NAMALWA (cell line): ENCODE data around the gene ACCSL.

Experiments used
- DNase-seq: peaks from one replicate; pipeline ENCODE4 v3.0.0-alpha.2; 2015; ENCODE audit warnings: low spot score

Gene ACCSL

GRCh38 chr11:44018127-44018521, 29.7 kb upstream of the ACCSL start:
- DNase-seq, result no peak

- no peak for DNase-seq
These were observed 29.0 kb upstream of the ACCSL start for GRCh38 chr11:44018829-44019228.

GRCh38 chr11:44024977-44025376, 22.8 kb upstream of the ACCSL start:
- no peak for DNase-seq

- DNase-seq, result no peak
These were observed 22.1 kb upstream of the ACCSL start for GRCh38 chr11:44025727-44026126.

- no peak for DNase-seq
These were observed 19.4 kb upstream of the ACCSL start for GRCh38 chr11:44028401-44028800.

- DNase-seq, result no peak
These were observed 18.8 kb upstream of the ACCSL start for GRCh38 chr11:44028816-44029506.

- DNase-seq, result no peak
These were observed 18.3 kb upstream of the ACCSL start for GRCh38 chr11:44029507-44029845.

- no peak for DNase-seq
These were observed 17.5 kb upstream of the ACCSL start for GRCh38 chr11:44029977-44030911.

- DNase-seq, result no peak
These were observed 16.8 kb upstream of the ACCSL start for GRCh38 chr11:44030996-44031395.

- no peak for DNase-seq
These were observed 16.2 kb upstream of the ACCSL start for GRCh38 chr11:44031549-44031948.

GRCh38 chr11:44032299-44033085, 15.3 kb upstream of the ACCSL start:
- DNase-seq, result no peak

- DNase-seq, result no peak
These were observed 14.3 kb upstream of the ACCSL start for GRCh38 chr11:44033411-44033850.

GRCh38 chr11:44033856-44034255, 13.9 kb upstream of the ACCSL start:
- no peak for DNase-seq

GRCh38 chr11:44034639-44035038, 13.1 kb upstream of the ACCSL start:
- no peak for DNase-seq

GRCh38 chr11:44036811-44037657, 10.7 kb upstream of the ACCSL start:
- DNase-seq, result peak; percentile 79

- no peak for DNase-seq
These were observed 10.2 kb upstream of the ACCSL start for GRCh38 chr11:44037658-44037998.

GRCh38 chr11:44043157-44043556, 4.6 kb upstream of the ACCSL start:
- no peak for DNase-seq

- no peak for DNase-seq
These were observed 1.6 kb upstream of the ACCSL start for GRCh38 chr11:44046182-44046581.

- DNase-seq, result no peak
These were observed 483 bp upstream of the ACCSL start for GRCh38 chr11:44047298-44047697.

GRCh38 chr11:44049832-44050231, 2.1 kb downstream of the ACCSL start:
- DNase-seq, result no peak

- no peak for DNase-seq
These were observed 3.4 kb downstream of the ACCSL start for GRCh38 chr11:44051171-44051570.

GRCh38 chr11:44057340-44057739, 9.6 kb downstream of the ACCSL start:
- DNase-seq, result no peak
